Stimulated activated CD4-positive, alpha-beta T cell treated with anti-CD3 and anti-CD28 coated beads, TNF-alpha, amount 100 ng/mL, for 1 hour (primary cell): ENCODE measurements around the gene GJA1.
A peak's percentile ranks its signal among the peaks of the same experiment; 100 is the strongest.
"Not testable (repeated sequence)": the region's sequence is repeated elsewhere in the genome, so short reads cannot be mapped to it uniquely, and the experiment has no call there.

Experiments
- DNase-seq, 3 donors: peaks; one replicate each; pipeline ENCODE4 v3.0.0-alpha.2; 2020; ENCODE audit warnings: low read depth in 3 of 3, low spot score in 1 of 3

GJA1 gene

GRCh38 chr6:121436960-121437850 is 1.8 kb downstream of the GJA1 start:
- DNase-seq: peak in 1 of 3 donors; percentile 1

- DNase-seq: no peak
Observed at GRCh38 chr6:121437851-121438651, 2.6 kb downstream of the GJA1 start.

- no peak for DNase-seq
Observed at GRCh38 chr6:121438869-121439268, 3.4 kb downstream of the GJA1 start.

GRCh38 chr6:121439475-121439874 is 4.0 kb downstream of the GJA1 start:
- no peak for DNase-seq

- no peak for DNase-seq
Observed at GRCh38 chr6:121439926-121440325, 4.5 kb downstream of the GJA1 start.

- no peak for DNase-seq
Observed at GRCh38 chr6:121441477-121441876, 6.0 kb downstream of the GJA1 start.

- DNase-seq: no peak
Observed at GRCh38 chr6:121442576-121442975, 7.1 kb downstream of the GJA1 start.

GRCh38 chr6:121443971-121444541 is 8.6 kb downstream of the GJA1 start:
- no peak for DNase-seq

GRCh38 chr6:121446705-121447104 is 11.3 kb downstream of the GJA1 start:
- DNase-seq: not testable (repeated sequence)

GRCh38 chr6:121447746-121448145 is 12.3 kb downstream of the GJA1 start:
- DNase-seq: not testable (repeated sequence)

GRCh38 chr6:121448528-121448927 is 13.1 kb downstream of the GJA1 start:
- not testable (repeated sequence) for DNase-seq

GRCh38 chr6:121449331-121449730 is 13.9 kb downstream of the GJA1 start:
- no peak for DNase-seq

- no peak for DNase-seq
Observed at GRCh38 chr6:121450242-121450641, 14.8 kb downstream of the GJA1 start.

- DNase-seq: no peak
Observed at GRCh38 chr6:121451250-121451649, 15.8 kb downstream of the GJA1 start.

- no peak for DNase-seq
Observed at GRCh38 chr6:121453191-121453590, 17.7 kb downstream of the GJA1 start.

- no peak for DNase-seq
Observed at GRCh38 chr6:121460170-121460569, 24.7 kb downstream of the GJA1 start.

GRCh38 chr6:121463087-121463486 is 27.6 kb downstream of the GJA1 start:
- no peak for DNase-seq

GRCh38 chr6:121465101-121465500 is 29.7 kb downstream of the GJA1 start:
- no peak for DNase-seq

GRCh38 chr6:121479486-121480098 is 44.1 kb downstream of the GJA1 start:
- DNase-seq: no peak

- no peak for DNase-seq
Observed at GRCh38 chr6:121480099-121480713, 44.8 kb downstream of the GJA1 start.
